Measurements from ENCODE around the gene ENGASE.

ENGASE gene

GRCh38 chr17:79095345-79096055, 20.9 kb downstream of the ENGASE start:
- no peak for DNase-seq

- no peak for DNase-seq
Observed at GRCh38 chr17:79096477-79096876, 21.9 kb downstream of the ENGASE start.

DNA sequence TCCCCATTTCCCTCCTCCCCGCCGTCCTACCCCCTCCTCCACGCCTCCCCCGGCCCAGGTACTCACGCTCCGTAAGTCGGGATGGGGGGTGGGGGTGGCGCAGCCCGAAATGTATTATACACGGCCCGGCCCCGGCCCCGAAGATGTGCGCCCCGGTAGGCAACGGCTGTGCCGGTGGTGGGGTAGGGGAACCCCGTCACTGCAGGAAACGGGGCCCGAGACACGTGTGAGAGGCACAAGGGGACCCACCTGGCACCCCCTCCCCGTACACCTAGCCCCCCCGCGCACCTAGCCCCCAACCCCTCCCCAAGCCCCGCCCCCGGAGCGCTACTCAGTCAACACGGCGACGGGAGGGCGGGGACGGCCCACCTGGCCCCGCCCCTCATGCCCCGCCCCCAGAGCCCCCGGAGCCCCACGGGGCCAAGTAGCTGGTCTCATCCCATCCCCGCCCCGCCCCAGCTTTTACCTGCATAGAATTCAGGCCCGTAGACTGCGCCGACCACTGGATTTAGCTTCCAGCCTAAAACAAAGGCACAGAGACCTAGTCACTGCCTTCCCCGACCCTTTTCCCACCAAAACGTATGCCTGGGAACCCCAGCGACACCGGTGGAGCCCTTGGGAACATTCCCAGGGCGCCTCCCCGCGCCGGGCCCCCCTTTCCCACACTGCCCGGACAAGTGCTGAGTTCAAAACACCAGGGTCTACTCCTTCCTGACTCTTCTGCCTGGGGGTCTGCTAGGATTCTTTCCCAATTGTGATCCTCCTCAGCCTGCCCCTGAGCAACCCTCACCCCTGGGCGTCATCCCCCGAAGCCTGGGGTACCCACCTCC, 22.8 kb downstream of the ENGASE start:
- DNase-seq = no peak

DNA sequence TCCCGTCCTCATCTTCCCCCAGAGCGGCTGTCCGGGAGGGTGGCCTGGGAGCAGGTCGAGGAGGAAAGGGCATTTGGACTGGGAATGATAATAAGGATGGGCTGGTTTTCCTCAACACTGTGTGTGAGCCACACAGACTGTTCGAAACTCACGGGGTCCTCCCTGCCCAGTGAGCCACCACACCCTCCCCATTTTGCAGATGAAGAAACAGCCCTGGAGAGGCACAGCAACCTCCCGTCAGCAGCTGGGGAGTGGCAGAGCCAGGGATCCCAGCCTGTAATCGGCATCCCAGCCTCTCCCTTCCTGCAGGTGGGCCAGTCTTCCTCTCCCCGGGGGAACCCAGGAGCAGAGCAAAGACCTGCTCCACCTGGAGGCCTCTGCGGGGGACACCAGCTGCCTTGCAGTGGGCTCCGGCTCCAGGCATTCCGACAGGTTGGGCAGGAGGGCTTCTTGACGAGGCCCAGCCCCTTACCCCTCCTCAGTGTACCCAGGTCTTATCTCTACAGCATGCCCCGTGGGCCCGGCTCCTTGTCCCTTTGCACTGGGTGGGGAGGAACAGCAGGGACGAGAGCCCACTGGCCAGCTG, 23.8 kb downstream of the ENGASE start:
- DNase-seq = no peak

DNA sequence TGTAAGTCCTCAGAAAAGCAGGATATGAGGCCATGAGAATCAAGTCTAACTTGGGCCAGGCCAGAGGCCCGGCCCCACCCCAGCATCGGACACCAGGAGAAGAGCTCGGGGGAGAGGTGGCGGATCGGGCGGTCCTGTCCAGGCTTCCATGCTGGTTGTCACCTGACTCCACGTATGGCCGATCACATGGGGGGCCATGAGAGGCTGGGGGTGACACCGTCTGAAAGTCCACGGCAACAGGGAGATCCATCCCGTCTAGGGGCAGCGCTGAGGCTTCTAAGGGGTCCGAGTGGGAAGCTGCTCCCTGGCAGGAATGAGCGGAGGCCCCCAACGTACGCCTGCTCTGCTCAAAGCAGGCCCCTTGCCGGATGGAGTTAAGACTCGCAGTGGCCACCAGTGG, 25.8 kb downstream of the ENGASE start:
- DNase-seq = no peak

GRCh38 chr17:79101111-79101673, 26.6 kb downstream of the ENGASE start:
- no peak for DNase-seq

DNA sequence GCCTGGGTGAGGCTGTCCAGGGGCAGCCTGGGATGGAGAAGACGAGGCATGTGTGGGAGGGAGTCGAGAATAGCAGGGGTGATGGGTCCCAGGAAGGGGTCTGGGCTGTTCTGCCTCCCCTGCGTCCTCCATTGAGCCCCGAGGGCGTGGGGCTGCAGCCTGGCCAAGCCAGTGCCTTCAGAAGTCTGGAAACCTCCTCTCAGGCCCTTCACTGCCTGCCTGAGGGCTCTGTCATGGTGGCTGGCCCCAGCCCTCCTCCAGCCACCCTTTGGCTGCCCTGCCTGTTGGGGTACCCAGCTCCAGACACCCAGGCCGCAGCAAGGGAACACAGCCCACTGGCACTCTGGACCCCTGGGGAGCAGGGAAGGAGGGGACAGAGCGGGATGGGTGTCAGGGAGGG, 27.6 kb downstream of the ENGASE start:
- no peak for DNase-seq

- no peak for DNase-seq
Observed at GRCh38 chr17:79104898-79105600, 30.4 kb downstream of the ENGASE start.

DNA sequence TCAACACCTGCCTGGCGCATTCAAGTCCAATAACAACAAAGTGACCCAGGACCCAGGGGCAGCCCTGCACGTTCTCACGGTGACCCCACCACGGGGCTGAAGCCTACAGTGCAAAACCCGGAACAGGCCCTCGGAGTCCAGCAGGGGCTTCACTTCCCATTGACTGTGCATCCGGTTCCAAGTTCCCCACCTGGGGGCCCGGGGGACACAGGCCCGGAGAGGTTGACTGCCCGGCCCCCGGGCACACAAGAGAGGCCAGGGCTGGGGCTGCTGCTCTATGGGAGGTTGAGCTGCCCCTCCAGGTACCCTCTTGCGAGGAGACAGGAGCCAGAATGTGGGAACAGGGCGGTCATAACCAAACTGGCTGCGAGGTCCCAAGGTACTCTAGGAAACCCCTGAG, 31.3 kb downstream of the ENGASE start:
- DNase-seq = no peak

DNA sequence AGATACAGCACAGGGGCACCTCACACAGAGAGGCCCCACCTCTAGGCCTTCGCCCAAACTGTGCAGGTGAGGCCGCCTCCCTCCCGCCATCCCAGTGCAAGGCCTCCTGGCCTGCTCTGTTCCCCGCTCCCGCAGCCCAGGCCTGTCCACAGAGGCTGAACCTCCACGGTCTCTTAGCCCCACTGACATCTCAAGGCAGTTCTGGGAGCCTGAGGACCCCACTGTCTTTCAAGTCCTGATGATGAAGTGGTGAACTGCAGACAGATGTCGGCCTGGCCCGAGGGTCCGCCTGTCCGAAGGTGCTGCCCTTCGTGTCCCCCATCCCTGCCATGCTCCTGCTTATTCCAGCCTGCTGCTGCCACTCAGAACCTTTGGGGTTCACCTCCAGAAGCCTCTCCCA, 32.3 kb downstream of the ENGASE start:
- no peak for DNase-seq

DNA sequence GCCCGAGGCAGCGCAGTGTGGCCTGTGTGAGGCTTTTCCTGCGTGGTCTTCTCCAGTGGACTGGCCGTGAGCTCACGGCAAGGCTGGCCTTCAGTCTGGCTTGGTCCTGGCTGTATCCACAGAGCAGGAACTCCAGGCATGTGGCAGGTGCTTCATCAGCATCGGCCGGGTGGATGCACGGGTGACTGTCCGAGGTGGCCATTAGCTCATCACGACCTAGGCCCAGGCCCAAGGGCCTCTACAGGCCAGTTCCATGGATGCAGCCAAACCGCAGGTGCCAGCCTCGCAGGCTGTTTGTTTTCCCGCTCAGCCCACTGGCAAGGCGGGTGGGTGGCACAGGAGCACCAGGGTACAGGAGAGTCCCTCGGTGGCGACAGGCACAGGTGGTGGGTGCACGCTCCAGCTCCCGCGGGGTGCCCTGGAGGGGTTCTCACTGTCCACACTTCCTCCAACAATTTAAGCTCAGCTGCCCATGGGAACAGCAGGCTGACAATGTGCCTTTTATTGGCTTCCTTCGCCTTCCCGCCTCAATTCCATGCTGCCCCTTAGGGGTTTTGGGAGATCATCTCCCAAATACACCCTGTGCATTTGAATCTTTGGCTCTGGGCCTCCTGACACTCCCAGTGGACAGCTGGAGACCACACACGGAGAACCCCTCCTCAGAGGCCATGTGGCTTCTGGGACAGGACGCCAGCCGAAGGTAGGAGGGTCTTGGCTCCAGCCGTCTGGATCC, 33.0 kb downstream of the ENGASE start:
- DNase-seq = no peak

GRCh38 chr17:79108232-79108850, 33.7 kb downstream of the ENGASE start:
- no peak for DNase-seq

- no peak for DNase-seq
Observed at GRCh38 chr17:79108870-79109269, 34.2 kb downstream of the ENGASE start.

DNA sequence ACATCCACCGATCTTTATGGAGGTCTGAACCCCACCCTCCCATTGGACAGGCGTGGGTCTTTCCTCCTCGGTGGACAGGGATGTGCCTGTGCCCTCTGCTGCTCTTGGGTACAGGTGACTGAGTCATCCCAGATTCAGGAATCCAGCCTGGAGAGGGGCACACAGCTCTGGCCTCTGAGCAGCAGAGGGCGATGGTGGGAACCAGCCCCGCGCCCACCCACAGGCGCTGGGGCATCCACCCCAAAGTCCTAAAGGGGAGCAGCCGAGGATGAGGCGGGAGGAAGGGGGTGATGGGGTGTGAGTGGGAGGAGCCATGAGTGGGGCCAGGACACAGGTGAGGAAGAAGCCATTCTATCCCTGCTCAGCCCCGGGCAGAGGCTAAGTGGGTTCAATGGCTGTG, 35.0 kb downstream of the ENGASE start:
- DNase-seq = no peak

GRCh38 chr17:79111097-79111496, 36.5 kb downstream of the ENGASE start:
- no peak for DNase-seq

DNA sequence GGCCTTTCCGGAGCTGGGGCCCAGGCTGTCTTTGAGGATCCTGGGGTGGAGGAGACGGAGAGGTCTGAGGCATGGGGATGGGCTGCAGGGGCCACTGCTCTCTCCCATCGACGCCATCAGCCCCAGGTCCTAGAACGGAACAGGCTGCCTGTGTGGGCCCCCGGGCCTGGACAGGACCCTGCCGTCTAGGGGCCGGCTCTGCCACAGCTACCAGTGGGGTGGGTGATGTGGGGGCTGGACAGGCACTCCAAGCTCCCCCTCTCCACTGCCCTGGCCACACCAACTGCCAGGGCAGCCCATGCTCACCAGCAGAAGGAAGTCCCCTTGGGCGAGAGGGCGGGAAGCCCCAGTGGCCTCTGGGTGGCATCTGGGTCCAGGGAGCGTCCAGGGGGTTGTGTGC, 37.8 kb downstream of the ENGASE start:
- DNase-seq = no peak

DNA sequence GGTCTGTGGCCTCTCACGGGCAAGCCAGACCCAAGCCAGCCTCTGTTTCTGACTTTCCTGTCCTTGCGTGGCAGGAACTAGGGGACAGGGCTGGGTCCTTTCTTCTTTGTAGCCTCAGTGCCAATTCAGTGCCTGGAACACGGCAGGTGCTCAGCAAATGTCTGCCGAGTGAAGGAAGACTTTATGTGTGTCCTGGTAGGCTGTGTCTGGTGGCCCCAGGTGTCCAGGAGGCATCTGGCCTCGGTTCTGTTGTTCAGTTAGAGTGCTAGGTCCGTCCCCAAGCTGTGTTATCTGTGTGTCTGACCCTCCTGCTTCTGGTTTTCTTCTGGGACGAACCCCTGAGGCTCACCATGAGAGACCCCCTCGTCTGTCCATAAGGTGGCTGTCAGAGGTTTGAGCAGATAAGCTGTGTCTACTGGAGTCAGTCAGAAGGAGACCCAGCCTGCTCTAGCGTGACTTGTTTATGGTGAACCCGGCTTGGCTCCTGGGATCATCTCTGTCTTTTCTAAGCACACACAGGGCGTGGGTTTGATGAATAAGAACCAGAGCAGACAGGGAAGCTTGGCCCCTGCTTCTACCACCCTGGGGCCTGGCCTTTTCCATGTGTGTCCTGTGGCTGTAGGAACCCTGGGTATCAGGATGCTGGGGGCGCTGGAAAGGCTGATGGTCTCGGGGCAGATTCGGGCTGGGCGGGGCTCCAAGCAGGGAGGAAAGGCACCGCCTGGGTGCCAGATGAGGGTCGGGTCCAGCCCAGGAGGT, 39.3 kb downstream of the ENGASE start:
- DNase-seq = no peak

DNA sequence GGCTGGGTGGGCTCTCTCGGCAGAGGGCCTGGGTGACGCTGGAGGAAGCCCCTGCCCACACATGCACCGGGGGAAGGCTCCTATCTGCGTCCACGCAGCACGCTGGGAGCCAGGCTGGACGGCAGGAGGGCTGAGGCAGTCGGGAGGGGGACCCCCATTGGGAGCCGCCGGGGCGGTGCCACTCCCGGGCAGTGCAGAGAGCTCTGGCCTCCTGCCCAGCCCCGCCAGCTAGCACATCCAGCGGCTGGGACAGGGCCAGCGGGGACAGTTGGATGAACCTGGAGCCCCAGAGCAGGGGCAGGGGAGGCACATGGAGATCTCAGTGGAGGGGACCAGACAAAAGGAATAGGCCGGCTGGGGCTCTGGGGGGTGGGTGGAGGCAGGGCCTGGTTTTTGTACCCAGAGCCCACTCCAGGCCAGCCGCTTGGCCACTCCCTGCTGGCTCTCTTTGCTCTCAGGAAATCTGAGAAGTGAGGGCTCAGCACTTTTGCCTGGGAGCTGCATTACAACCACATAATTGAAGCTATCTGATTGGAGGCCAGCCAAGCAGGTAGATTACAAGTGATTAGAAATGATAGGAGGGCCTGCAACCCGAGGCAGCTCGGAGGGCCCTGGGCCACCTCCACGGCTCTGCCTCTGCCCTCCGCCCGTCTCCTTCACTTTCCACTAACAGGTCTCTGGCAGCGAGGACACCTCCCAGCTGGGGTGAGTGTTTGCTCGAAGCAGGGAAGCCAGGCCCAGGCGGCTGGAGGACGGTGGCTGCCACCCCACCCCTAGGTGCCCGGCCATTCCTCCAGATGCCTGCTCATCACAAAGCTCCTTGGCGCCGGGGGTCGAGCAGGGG, 40.1 kb downstream of the ENGASE start:
- DNase-seq = no peak

- DNase-seq = no peak
Observed at GRCh38 chr17:79115487-79115886, 40.9 kb downstream of the ENGASE start.

Data from CD4-positive, alpha-beta T cell treated with Interleukin-4 for 4 hours (primary cell).